NB4 (cell line): ENCODE results near the gene DBET.
"Not testable (repeated sequence)": the region's sequence is repeated elsewhere in the genome, so short reads cannot be mapped to it uniquely, and the experiment has no call there.

Experiments used
- MYC ChIP-seq: IDR thresholded peaks from 2 replicates; pipeline ENCODE4 v1.6.1; 2011; ENCODE audit warnings: low read depth, low read length
- POLR2A ChIP-seq: IDR thresholded peaks from 2 replicates; pipeline ENCODE4 v1.6.1; 2011; ENCODE audit warnings: mild to moderate bottlenecking; ENCODE audit not compliant: insufficient read length; ENCODE audit errors: extremely low read depth
- TF ChIP-seq, protein P1 (sequence below): IDR thresholded peaks from one replicate; pipeline ENCODE4 v1.5.1; 2012; ENCODE audit warnings: low read depth, low read length
- TF ChIP-seq, protein P2 (sequence below): IDR thresholded peaks from 2 replicates; pipeline ENCODE4 v1.6.1; 2011; ENCODE audit warnings: low read depth, low read length

DNA sequence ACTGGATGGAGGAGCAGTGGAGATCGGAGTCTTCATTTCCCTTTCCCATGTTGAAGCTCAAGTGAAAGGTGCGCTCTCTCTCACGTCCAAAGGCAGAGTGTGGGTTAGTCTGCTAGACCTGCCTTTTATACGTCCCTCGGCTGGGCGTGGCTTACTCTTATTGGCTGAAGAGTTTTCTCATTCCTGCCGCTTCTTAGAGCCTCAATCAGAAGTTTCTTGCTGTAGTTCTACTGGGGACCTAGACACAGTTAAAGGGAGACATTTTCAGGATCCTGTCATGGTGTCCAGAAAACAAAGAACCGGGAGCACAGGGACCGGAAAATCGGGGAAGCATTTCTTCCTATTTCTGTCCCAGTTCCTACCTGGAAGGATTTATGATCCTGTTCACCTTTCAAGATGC is 37.1 kb upstream of the DBET start, which contains the start of gene FRG2:
- TF ChIP-seq, protein P1, sequence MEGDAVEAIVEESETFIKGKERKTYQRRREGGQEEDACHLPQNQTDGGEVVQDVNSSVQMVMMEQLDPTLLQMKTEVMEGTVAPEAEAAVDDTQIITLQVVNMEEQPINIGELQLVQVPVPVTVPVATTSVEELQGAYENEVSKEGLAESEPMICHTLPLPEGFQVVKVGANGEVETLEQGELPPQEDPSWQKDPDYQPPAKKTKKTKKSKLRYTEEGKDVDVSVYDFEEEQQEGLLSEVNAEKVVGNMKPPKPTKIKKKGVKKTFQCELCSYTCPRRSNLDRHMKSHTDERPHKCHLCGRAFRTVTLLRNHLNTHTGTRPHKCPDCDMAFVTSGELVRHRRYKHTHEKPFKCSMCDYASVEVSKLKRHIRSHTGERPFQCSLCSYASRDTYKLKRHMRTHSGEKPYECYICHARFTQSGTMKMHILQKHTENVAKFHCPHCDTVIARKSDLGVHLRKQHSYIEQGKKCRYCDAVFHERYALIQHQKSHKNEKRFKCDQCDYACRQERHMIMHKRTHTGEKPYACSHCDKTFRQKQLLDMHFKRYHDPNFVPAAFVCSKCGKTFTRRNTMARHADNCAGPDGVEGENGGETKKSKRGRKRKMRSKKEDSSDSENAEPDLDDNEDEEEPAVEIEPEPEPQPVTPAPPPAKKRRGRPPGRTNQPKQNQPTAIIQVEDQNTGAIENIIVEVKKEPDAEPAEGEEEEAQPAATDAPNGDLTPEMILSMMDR = not testable (repeated sequence)
- not testable (repeated sequence) for TF ChIP-seq POLR2A, MYC
- TF ChIP-seq, protein P2, sequence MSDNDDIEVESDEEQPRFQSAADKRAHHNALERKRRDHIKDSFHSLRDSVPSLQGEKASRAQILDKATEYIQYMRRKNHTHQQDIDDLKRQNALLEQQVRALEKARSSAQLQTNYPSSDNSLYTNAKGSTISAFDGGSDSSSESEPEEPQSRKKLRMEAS = not testable (repeated sequence)
